Stimulated activated CD4-positive, alpha-beta T cell treated with anti-CD3 and anti-CD28 coated beads, TNF-alpha, amount 100 ng/mL, for 24 hours (primary cell): ENCODE data around the gene TNN.
"Not testable (repeated sequence)": the region's sequence is repeated elsewhere in the genome, so short reads cannot be mapped to it uniquely, and the experiment has no call there.

Source experiments
- DNase-seq, 3 experiments: peaks; one replicate each; pipeline ENCODE4 v3.0.0-alpha.2; 2020; ENCODE audit warnings: low read depth in 3 of 3

TNN gene

GRCh38 chr1:175070818-175071217 is 3.2 kb downstream of the TNN start:
- DNase-seq = no peak

GRCh38 chr1:175071276-175071943 is 3.8 kb downstream of the TNN start:
- DNase-seq = no peak

- DNase-seq = peak in 2 of 3 experiments; percentile 4 to 21
These were observed 4.7 kb downstream of the TNN start for GRCh38 chr1:175072099-175072951.

- no peak for DNase-seq
These were observed 5.4 kb downstream of the TNN start for GRCh38 chr1:175073061-175073460.

- no peak for DNase-seq
These were observed 6.0 kb downstream of the TNN start for GRCh38 chr1:175073633-175074032.

GRCh38 chr1:175075572-175076568 is 8.2 kb downstream of the TNN start:
- DNase-seq = no peak

- DNase-seq = no peak
These were observed 9.9 kb downstream of the TNN start for GRCh38 chr1:175077356-175078030.

GRCh38 chr1:175078629-175079028 is 11.0 kb downstream of the TNN start:
- no peak for DNase-seq

- no peak for DNase-seq
These were observed 11.7 kb downstream of the TNN start for GRCh38 chr1:175079338-175079737.

GRCh38 chr1:175080030-175080429 is 12.4 kb downstream of the TNN start:
- no peak for DNase-seq

- DNase-seq = no peak
These were observed 14.3 kb downstream of the TNN start for GRCh38 chr1:175081983-175082382.

- DNase-seq = no peak
These were observed 20.9 kb downstream of the TNN start for GRCh38 chr1:175088525-175088951.

GRCh38 chr1:175089136-175089718 is 21.6 kb downstream of the TNN start:
- DNase-seq = no peak

GRCh38 chr1:175090780-175091179 is 23.1 kb downstream of the TNN start:
- no peak for DNase-seq

- no peak for DNase-seq
These were observed 27.0 kb downstream of the TNN start for GRCh38 chr1:175094626-175095025.

- DNase-seq = no peak
These were observed 27.4 kb downstream of the TNN start for GRCh38 chr1:175095069-175095468.

- no peak for DNase-seq
These were observed 28.5 kb downstream of the TNN start for GRCh38 chr1:175095978-175096607.

- no peak for DNase-seq
These were observed 29.7 kb downstream of the TNN start for GRCh38 chr1:175097361-175097760.

GRCh38 chr1:175099916-175100315 is 32.3 kb downstream of the TNN start:
- no peak for DNase-seq

- DNase-seq = not testable (repeated sequence)
These were observed 34.5 kb downstream of the TNN start for GRCh38 chr1:175102166-175102565.
